Activated naive CD8-positive, alpha-beta T cell treated with anti-CD3 and anti-CD28 coated beads for 36 hours (primary cell): ENCODE data around the gene WNT2. TPM values are rescaled to one million over a fixed set of nuclear protein-coding genes. Genes with fewer than 3 reads are reported as not detected.

Experiments used
- DNase-seq: peaks from one replicate; pipeline ENCODE4 v3.0.0; 2021
- H3K27ac Mint-ChIP-seq: one replicate; pipeline ENCODE4 v1.8.0; 2022; ENCODE audit warnings: mild to moderate bottlenecking, moderate library complexity, mixed read lengths
- H3K27me3 Mint-ChIP-seq: one replicate; pipeline ENCODE4 v1.8.0; 2022; ENCODE audit warnings: mild to moderate bottlenecking, mixed read lengths
- H3K36me3 Mint-ChIP-seq: one replicate; pipeline ENCODE4 v1.8.0; 2021; ENCODE audit warnings: mild to moderate bottlenecking, mixed read lengths
- H3K4me1 Mint-ChIP-seq: one replicate; pipeline ENCODE4 v1.8.0; 2021; ENCODE audit warnings: mixed read lengths
- H3K4me3 Mint-ChIP-seq: one replicate; pipeline ENCODE4 v1.8.0; 2022; ENCODE audit warnings: mild to moderate bottlenecking, moderate library complexity, mixed read lengths
- H3K9me3 Mint-ChIP-seq: one replicate; pipeline ENCODE4 v1.8.0; 2022; ENCODE audit warnings: mixed read lengths
- total RNA-seq, 2 experiments: library from RNA; stranded (reverse); gene quantifications; one replicate each; pipeline ENCODE4 v1.2.3, GENCODE V29; 2021

Gene WNT2
- total RNA-seq, 2 experiments from 2014 or later: not detected

DNA sequence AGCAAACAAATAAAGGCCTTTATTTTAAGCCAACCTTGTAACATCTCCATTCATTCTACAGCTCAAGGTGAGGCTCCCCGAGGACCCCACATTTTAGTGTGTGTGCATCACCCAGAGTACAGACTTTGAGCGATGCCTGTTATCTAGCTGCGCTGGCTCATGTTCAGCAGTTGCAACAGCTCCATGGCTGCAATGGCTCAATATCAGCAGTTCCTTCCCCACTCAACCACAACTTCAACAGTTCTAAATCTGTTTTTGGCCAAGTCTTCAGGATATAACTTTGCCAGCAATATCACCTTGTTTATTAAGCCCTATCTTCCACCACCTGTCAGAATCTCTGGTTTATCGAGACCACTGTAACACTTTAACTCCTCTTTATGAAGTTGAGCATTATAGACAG is 95.8 kb downstream of the WNT2 start:
- DNase-seq: no peak
- no peaks in the 10 kb centered on the region for H3K27me3 Mint-ChIP-seq
- H3K4me3 Mint-ChIP-seq: no peak overlapping the region
- no peak overlapping the region for H3K27ac Mint-ChIP-seq
- no peaks in the 10 kb centered on the region for H3K4me1 Mint-ChIP-seq
- peaks cover 5% of the 10 kb centered on the region for H3K9me3 Mint-ChIP-seq
- H3K36me3 Mint-ChIP-seq: peaks cover 1% of the 10 kb centered on the region

DNA sequence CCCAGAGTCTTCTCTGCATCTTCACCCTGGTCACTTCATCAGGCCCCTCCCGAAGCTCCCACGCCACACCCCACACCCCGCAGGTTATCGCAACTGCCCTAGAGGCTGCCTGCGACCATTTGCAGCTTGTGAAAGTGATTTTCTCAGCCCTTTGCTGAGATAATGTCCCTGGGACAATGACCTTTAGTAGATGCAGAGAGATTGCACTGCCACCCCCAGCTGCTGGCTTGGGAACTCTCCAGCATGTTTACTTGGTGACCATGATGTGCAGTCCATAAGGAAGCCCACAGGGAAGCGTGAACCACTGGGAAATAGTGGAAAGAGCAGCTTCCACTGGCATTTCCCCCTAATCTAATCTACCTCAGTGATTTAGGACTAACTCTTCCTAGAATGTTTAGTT is 97.3 kb downstream of the WNT2 start:
- Mint-ChIP-seq H3K9me3 (no peaks in the 10 kb centered on the region), H3K36me3 (peaks cover 1% of the 10 kb centered on the region), H3K4me3 (no peak overlapping the region), H3K27ac (no peak overlapping the region), H3K4me1 (no peaks in the 10 kb centered on the region), H3K27me3 (no peaks in the 10 kb centered on the region)
- DNase-seq: no peak

Other genes starting within 250 kb of the WNT2 start
- not detected for gene ASZ1, start 104.4 kb upstream of the WNT2 start, total RNA-seq
- not detected for gene CFTR, start 157.0 kb upstream of the WNT2 start, total RNA-seq